Measurements from ENCODE around the gene CRCP. TPM values are rescaled to one million over a fixed set of nuclear protein-coding genes. Genes with fewer than 3 reads are reported as not detected.

Gene CRCP
- polyA plus RNA-seq, 1 donor (not counting 4 experiments of a cell fraction or from before 2014, with no cell fraction given), result 25.4 TPM

DNA sequence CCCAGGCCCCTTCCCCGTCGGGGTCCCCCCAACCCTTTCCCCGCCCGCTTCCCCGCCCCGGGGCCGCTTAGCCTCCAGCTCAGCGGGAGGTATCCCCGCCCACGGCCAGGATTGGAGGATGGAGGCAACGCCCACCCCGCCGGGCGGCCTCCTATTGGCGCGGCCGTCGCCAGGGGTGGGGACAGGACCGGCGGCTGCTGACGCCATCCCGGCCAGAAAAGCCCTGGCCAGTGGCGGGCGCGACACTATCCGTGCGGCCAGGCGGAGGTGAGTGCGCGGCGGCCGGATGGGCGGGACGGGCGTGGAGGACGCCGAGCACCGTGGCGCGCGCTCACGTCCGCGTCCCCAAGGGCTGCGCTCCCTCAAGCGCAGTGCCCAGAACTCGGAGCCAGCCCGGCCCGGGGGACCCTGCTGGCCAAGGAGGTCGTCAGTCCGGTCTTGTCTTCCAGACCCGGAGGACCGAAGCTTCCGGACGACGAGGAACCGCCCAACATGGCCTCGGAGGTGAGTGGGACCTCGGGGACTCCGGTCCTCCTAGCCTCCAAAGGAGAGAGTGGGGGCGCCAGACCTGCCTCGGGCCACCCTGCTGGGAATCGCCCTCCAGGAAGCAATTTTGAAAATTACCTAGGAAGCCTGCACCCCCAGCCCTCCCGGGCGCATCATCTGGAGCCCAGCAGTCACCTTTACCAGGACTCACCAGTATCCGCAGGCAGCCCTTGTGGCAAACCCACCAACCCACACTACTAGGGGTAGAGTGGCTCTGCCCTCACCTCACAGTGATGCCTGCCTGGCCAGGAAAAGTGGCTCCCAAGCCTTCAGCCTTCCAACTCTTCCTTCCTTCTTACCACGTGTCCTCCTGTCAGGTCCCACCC lies 38.8 kb upstream of the CRCP start, which contains the start of gene ASL:
Gene ASL, plus strand, starts transcription at position 230 of the 872 bp plus-strand sequence. Its CDS starts 263 bp downstream, at position 493.
- peaks cover 11% of the 10 kb centered on the region for H3K79me2 ChIP-seq (ENCODE audit: control insufficient read depth, insufficient read depth, low read length)
- H3K36me3 ChIP-seq (ENCODE audit: control insufficient read depth in 2 of 2, extremely low read depth in 1 of 2, insufficient read depth in 2 of 2, low read length in 2 of 2), result peaks cover 0 to 1% of the 10 kb centered on the region in 2 experiments
- no peaks in the 10 kb centered on the region for H3K9me1 ChIP-seq (ENCODE audit: control insufficient read depth, extremely low read depth, insufficient read depth, low read length)
- peak within 1 kb of the TSS; percentile 95 for H3K4me2 ChIP-seq (ENCODE audit: control insufficient read depth, extremely low read depth, insufficient read depth, low read depth, low read length)
- TF ChIP-seq, protein P1, sequence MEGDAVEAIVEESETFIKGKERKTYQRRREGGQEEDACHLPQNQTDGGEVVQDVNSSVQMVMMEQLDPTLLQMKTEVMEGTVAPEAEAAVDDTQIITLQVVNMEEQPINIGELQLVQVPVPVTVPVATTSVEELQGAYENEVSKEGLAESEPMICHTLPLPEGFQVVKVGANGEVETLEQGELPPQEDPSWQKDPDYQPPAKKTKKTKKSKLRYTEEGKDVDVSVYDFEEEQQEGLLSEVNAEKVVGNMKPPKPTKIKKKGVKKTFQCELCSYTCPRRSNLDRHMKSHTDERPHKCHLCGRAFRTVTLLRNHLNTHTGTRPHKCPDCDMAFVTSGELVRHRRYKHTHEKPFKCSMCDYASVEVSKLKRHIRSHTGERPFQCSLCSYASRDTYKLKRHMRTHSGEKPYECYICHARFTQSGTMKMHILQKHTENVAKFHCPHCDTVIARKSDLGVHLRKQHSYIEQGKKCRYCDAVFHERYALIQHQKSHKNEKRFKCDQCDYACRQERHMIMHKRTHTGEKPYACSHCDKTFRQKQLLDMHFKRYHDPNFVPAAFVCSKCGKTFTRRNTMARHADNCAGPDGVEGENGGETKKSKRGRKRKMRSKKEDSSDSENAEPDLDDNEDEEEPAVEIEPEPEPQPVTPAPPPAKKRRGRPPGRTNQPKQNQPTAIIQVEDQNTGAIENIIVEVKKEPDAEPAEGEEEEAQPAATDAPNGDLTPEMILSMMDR (optimal IDR thresholded peaks at IDR 0.05 in 1 of 3, IDR thresholded peaks at IDR 0.05 in 1 of 3, conservative IDR thresholded peaks at IDR 0.05 in 1 of 3; ENCODE audit: extremely low read depth in 1 of 3, insufficient read depth in 2 of 3, low read length in 3 of 3), result no peak
- TF ChIP-seq EZH2 (IDR thresholded peaks at IDR 0.05; ENCODE audit: low read length), result no peak
- FAIRE-seq (no peak), DNase-seq (ENCODE audit: low read depth, low spot score) (peak; percentile 32)
- no peaks in the 10 kb centered on the region for H4K20me1 ChIP-seq (ENCODE audit: control insufficient read depth, extremely low read depth, insufficient read depth, low read length)
- H3K4me1 ChIP-seq (ENCODE audit: control insufficient read depth, extremely low read depth, insufficient read depth, low read length), result peaks cover 12% of the 10 kb centered on the region
- peak within 1 kb of the TSS; percentile 47 for H3K27ac ChIP-seq (ENCODE audit: control insufficient read depth, insufficient read depth, low read length)
- H3K4me3 ChIP-seq (ENCODE audit: control insufficient read depth in 2 of 3, extremely low read depth in 1 of 3, insufficient read depth in 2 of 3, low read depth in 1 of 3, low read length in 3 of 3), result peak within 1 kb of the TSS; percentile 79 to 94 (median 91)
- no peaks in the 10 kb centered on the region for H3K9me3 ChIP-seq (ENCODE audit: control insufficient read depth, low read depth, low read length)
- H2AFZ ChIP-seq (ENCODE audit: control insufficient read depth, low read length), result peak within 1 kb of the TSS; percentile 89
- peak within 1 kb of the TSS; percentile 76 for H3K9ac ChIP-seq (ENCODE audit: control insufficient read depth, extremely low read depth, insufficient read depth, low read length)
- dilution Hi-C loops (cut with MboI; ENCODE audit: extremely low pct_ligation_motif_present, low sequenced_read_pairs), result no loop called here
- no peaks in the 10 kb centered on the region for H3K27me3 ChIP-seq (ENCODE audit: control insufficient read depth, extremely low read depth, insufficient read depth, low read length)

DNA sequence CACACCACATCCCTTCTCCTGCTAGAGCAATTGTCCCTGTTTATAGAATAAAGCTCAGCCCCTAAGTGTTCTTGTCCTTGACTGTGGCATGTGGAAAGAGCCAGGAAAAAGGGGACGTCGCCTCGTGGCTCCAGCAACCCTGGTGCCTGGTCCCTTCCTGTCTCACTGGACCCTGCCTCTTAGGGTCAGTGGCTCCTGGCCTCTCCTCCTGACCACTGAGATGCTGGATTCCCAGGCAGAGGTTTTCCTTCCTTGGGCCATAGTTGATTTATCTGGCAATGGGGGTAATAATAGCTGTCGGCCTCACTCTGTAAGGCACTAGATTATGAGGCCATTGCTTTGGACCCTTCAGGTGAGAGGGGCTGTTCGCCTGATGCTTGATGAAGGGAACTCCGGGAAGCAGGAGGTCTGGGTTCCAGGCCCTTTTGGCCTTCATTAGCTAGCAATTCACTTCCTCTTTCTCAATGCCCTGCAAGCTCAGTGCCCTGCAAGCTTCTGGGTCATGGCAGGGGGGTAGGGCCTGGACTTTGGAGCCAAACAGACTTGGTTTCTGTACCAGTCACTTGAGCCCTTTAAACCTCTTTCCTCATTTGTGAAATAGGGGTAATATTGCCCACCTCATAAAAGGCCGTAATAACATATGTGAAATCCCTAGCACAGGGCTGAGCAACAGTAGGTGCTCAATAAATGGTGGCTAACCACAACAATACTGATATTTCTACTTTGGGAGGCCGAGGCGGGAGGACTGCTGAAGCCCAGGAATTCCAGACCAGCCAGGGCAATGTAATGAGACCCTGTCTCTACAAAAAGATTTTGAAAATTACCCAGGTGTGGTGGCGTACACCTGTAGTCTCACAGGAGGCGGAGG lies 38.0 kb upstream of the CRCP start:
- peaks cover 11% of the 10 kb centered on the region for H3K79me2 ChIP-seq (ENCODE audit: control insufficient read depth, insufficient read depth, low read length)
- H3K36me3 ChIP-seq (ENCODE audit: control insufficient read depth in 2 of 2, extremely low read depth in 1 of 2, insufficient read depth in 2 of 2, low read length in 2 of 2), result peaks cover 1 to 4% of the 10 kb centered on the region in 2 experiments
- no peaks in the 10 kb centered on the region for H3K9me1 ChIP-seq (ENCODE audit: control insufficient read depth, extremely low read depth, insufficient read depth, low read length)
- peak overlapping the region; percentile 79 to 94 (median 91) for H3K4me3 ChIP-seq (ENCODE audit: control insufficient read depth in 2 of 3, extremely low read depth in 1 of 3, insufficient read depth in 2 of 3, low read depth in 1 of 3, low read length in 3 of 3)
- peak overlapping the region; percentile 76 for H3K9ac ChIP-seq (ENCODE audit: control insufficient read depth, extremely low read depth, insufficient read depth, low read length)
- H3K27me3 ChIP-seq (ENCODE audit: control insufficient read depth, extremely low read depth, insufficient read depth, low read length), result no peaks in the 10 kb centered on the region
- H3K4me2 ChIP-seq (ENCODE audit: control insufficient read depth, extremely low read depth, insufficient read depth, low read depth, low read length), result peak overlapping the region; percentile 95
- TF ChIP-seq, protein P1 (optimal IDR thresholded peaks at IDR 0.05 in 1 of 3, IDR thresholded peaks at IDR 0.05 in 1 of 3, conservative IDR thresholded peaks at IDR 0.05 in 1 of 3; ENCODE audit: extremely low read depth in 1 of 3, insufficient read depth in 2 of 3, low read length in 3 of 3), result no peak
- no peak for TF ChIP-seq EZH2 (IDR thresholded peaks at IDR 0.05; ENCODE audit: low read length)
- no peak for DNase-seq (ENCODE audit: low read depth, low spot score)
- H3K27ac ChIP-seq (ENCODE audit: control insufficient read depth, insufficient read depth, low read length), result no peak overlapping the region
- dilution Hi-C loops (cut with MboI; ENCODE audit: extremely low pct_ligation_motif_present, low sequenced_read_pairs), result no loop called here
- FAIRE-seq, result no peak
- no peaks in the 10 kb centered on the region for H3K9me3 ChIP-seq (ENCODE audit: control insufficient read depth, low read depth, low read length)
- no peak overlapping the region for H2AFZ ChIP-seq (ENCODE audit: control insufficient read depth, low read length)
- peaks cover 12% of the 10 kb centered on the region for H3K4me1 ChIP-seq (ENCODE audit: control insufficient read depth, extremely low read depth, insufficient read depth, low read length)
- no peaks in the 10 kb centered on the region for H4K20me1 ChIP-seq (ENCODE audit: control insufficient read depth, extremely low read depth, insufficient read depth, low read length)

All from keratinocyte (primary cell).